ENCODE data around the gene PIGM.

Gene PIGM

GRCh38 chr1:160007577-160008200 is 24.1 kb downstream of the PIGM start:
- H3K27ac ChIP-seq (ENCODE audit: low read depth, low read length) = no peak overlapping the region
- H3K9me3 ChIP-seq (ENCODE audit: control insufficient read depth in 1 of 2, low read length in 2 of 2) = no peaks in the 10 kb centered on the region
- H3K36me3 ChIP-seq (ENCODE audit: control insufficient read depth in 1 of 2, insufficient read depth in 2 of 2, low read length in 2 of 2) = no peaks in the 10 kb centered on the region
- H3K9ac ChIP-seq (ENCODE audit: low read depth in 1 of 2, low read length in 2 of 2) = no peak overlapping the region
- H3K4me1 ChIP-seq (ENCODE audit: control insufficient read depth in 1 of 2, insufficient read depth in 2 of 2, low read length in 2 of 2) = peaks cover 10 to 17% of the 10 kb centered on the region in 2 donors
- no peak overlapping the region for H3K4me3 ChIP-seq (ENCODE audit: low read depth in 1 of 2, low read length in 2 of 2)
- H3K27me3 ChIP-seq (ENCODE audit: control insufficient read depth in 1 of 2, insufficient read depth in 2 of 2, low read length in 2 of 2) = no peaks in the 10 kb centered on the region

- H3K4me1 ChIP-seq (ENCODE audit: control insufficient read depth in 1 of 2, insufficient read depth in 2 of 2, low read length in 2 of 2) = peaks cover 10 to 17% of the 10 kb centered on the region in 2 donors
- no peak overlapping the region for H3K27ac ChIP-seq (ENCODE audit: low read depth, low read length)
- no peaks in the 10 kb centered on the region for H3K27me3 ChIP-seq (ENCODE audit: control insufficient read depth in 1 of 2, insufficient read depth in 2 of 2, low read length in 2 of 2)
- no peaks in the 10 kb centered on the region for H3K36me3 ChIP-seq (ENCODE audit: control insufficient read depth in 1 of 2, insufficient read depth in 2 of 2, low read length in 2 of 2)
- H3K4me3 ChIP-seq (ENCODE audit: low read depth in 1 of 2, low read length in 2 of 2) = no peak overlapping the region
- H3K9ac ChIP-seq (ENCODE audit: low read depth in 1 of 2, low read length in 2 of 2) = no peak overlapping the region
- H3K9me3 ChIP-seq (ENCODE audit: control insufficient read depth in 1 of 2, low read length in 2 of 2) = no peaks in the 10 kb centered on the region
Observed at GRCh38 chr1:160006312-160006940, 25.4 kb downstream of the PIGM start.

GRCh38 chr1:160005070-160005469 is 26.7 kb downstream of the PIGM start:
- Histone ChIP-seq H3K9me3 (ENCODE audit: control insufficient read depth in 1 of 2, low read length in 2 of 2) (no peaks in the 10 kb centered on the region), H3K36me3 (ENCODE audit: control insufficient read depth in 1 of 2, insufficient read depth in 2 of 2, low read length in 2 of 2) (no peaks in the 10 kb centered on the region), H3K4me1 (ENCODE audit: control insufficient read depth in 1 of 2, insufficient read depth in 2 of 2, low read length in 2 of 2) (peaks cover 10 to 17% of the 10 kb centered on the region in 2 donors), H3K27ac (ENCODE audit: low read depth, low read length) (no peak overlapping the region), H3K9ac (ENCODE audit: low read depth in 1 of 2, low read length in 2 of 2) (no peak overlapping the region), H3K4me3 (ENCODE audit: low read depth in 1 of 2, low read length in 2 of 2) (no peak overlapping the region), H3K27me3 (ENCODE audit: control insufficient read depth in 1 of 2, insufficient read depth in 2 of 2, low read length in 2 of 2) (no peaks in the 10 kb centered on the region)

GRCh38 chr1:160004425-160004824 is 27.4 kb downstream of the PIGM start:
- Histone ChIP-seq H3K4me3 (ENCODE audit: low read depth in 1 of 2, low read length in 2 of 2) (no peak overlapping the region), H3K4me1 (ENCODE audit: control insufficient read depth in 1 of 2, insufficient read depth in 2 of 2, low read length in 2 of 2) (peaks cover 10 to 17% of the 10 kb centered on the region in 2 donors), H3K9ac (ENCODE audit: low read depth in 1 of 2, low read length in 2 of 2) (no peak overlapping the region), H3K27ac (ENCODE audit: low read depth, low read length) (no peak overlapping the region), H3K9me3 (ENCODE audit: control insufficient read depth in 1 of 2, low read length in 2 of 2) (no peaks in the 10 kb centered on the region), H3K36me3 (ENCODE audit: control insufficient read depth in 1 of 2, insufficient read depth in 2 of 2, low read length in 2 of 2) (no peaks in the 10 kb centered on the region), H3K27me3 (ENCODE audit: control insufficient read depth in 1 of 2, insufficient read depth in 2 of 2, low read length in 2 of 2) (no peaks in the 10 kb centered on the region)

GRCh38 chr1:160004001-160004400 is 27.8 kb downstream of the PIGM start:
- H3K9ac ChIP-seq (ENCODE audit: low read depth in 1 of 2, low read length in 2 of 2) = no peak overlapping the region
- H3K36me3 ChIP-seq (ENCODE audit: control insufficient read depth in 1 of 2, insufficient read depth in 2 of 2, low read length in 2 of 2) = no peaks in the 10 kb centered on the region
- no peaks in the 10 kb centered on the region for H3K27me3 ChIP-seq (ENCODE audit: control insufficient read depth in 1 of 2, insufficient read depth in 2 of 2, low read length in 2 of 2)
- H3K4me3 ChIP-seq (ENCODE audit: low read depth in 1 of 2, low read length in 2 of 2) = no peak overlapping the region
- H3K27ac ChIP-seq (ENCODE audit: low read depth, low read length) = no peak overlapping the region
- peaks cover 10 to 17% of the 10 kb centered on the region in 2 donors for H3K4me1 ChIP-seq (ENCODE audit: control insufficient read depth in 1 of 2, insufficient read depth in 2 of 2, low read length in 2 of 2)
- no peaks in the 10 kb centered on the region for H3K9me3 ChIP-seq (ENCODE audit: control insufficient read depth in 1 of 2, low read length in 2 of 2)

- Histone ChIP-seq H3K27ac (ENCODE audit: low read depth, low read length) (no peak overlapping the region), H3K4me3 (ENCODE audit: low read depth in 1 of 2, low read length in 2 of 2) (no peak overlapping the region), H3K4me1 (ENCODE audit: control insufficient read depth in 1 of 2, insufficient read depth in 2 of 2, low read length in 2 of 2) (peaks cover 10 to 17% of the 10 kb centered on the region in 2 donors), H3K36me3 (ENCODE audit: control insufficient read depth in 1 of 2, insufficient read depth in 2 of 2, low read length in 2 of 2) (no peaks in the 10 kb centered on the region), H3K9me3 (ENCODE audit: control insufficient read depth in 1 of 2, low read length in 2 of 2) (no peaks in the 10 kb centered on the region), H3K9ac (ENCODE audit: low read depth in 1 of 2, low read length in 2 of 2) (no peak overlapping the region), H3K27me3 (ENCODE audit: control insufficient read depth in 1 of 2, insufficient read depth in 2 of 2, low read length in 2 of 2) (peaks cover 0 to 6% of the 10 kb centered on the region in 2 donors)
Observed at GRCh38 chr1:160001440-160001839, 30.4 kb downstream of the PIGM start.

GRCh38 chr1:159999204-159999603 is 32.6 kb downstream of the PIGM start:
- Histone ChIP-seq H3K9ac (ENCODE audit: low read depth in 1 of 2, low read length in 2 of 2) (no peak overlapping the region), H3K9me3 (ENCODE audit: control insufficient read depth in 1 of 2, low read length in 2 of 2) (no peaks in the 10 kb centered on the region), H3K27ac (ENCODE audit: low read depth, low read length) (no peak overlapping the region), H3K4me1 (ENCODE audit: control insufficient read depth in 1 of 2, insufficient read depth in 2 of 2, low read length in 2 of 2) (peaks cover 0 to 7% of the 10 kb centered on the region in 2 donors), H3K36me3 (ENCODE audit: control insufficient read depth in 1 of 2, insufficient read depth in 2 of 2, low read length in 2 of 2) (no peaks in the 10 kb centered on the region), H3K27me3 (ENCODE audit: control insufficient read depth in 1 of 2, insufficient read depth in 2 of 2, low read length in 2 of 2) (peaks cover 0 to 6% of the 10 kb centered on the region in 2 donors), H3K4me3 (ENCODE audit: low read depth in 1 of 2, low read length in 2 of 2) (no peak overlapping the region)

- Histone ChIP-seq H3K27me3 (ENCODE audit: control insufficient read depth in 1 of 2, insufficient read depth in 2 of 2, low read length in 2 of 2) (peaks cover 0 to 6% of the 10 kb centered on the region in 2 donors), H3K9ac (ENCODE audit: low read depth in 1 of 2, low read length in 2 of 2) (no peak overlapping the region), H3K4me1 (ENCODE audit: control insufficient read depth in 1 of 2, insufficient read depth in 2 of 2, low read length in 2 of 2) (no peaks in the 10 kb centered on the region), H3K36me3 (ENCODE audit: control insufficient read depth in 1 of 2, insufficient read depth in 2 of 2, low read length in 2 of 2) (no peaks in the 10 kb centered on the region), H3K4me3 (ENCODE audit: low read depth in 1 of 2, low read length in 2 of 2) (no peak overlapping the region), H3K9me3 (ENCODE audit: control insufficient read depth in 1 of 2, low read length in 2 of 2) (no peaks in the 10 kb centered on the region), H3K27ac (ENCODE audit: low read depth, low read length) (no peak overlapping the region)
Observed at GRCh38 chr1:159996653-159997052, 35.1 kb downstream of the PIGM start.

GRCh38 chr1:159994896-159995295 is 36.9 kb downstream of the PIGM start:
- peaks cover 0 to 6% of the 10 kb centered on the region in 2 donors for H3K27me3 ChIP-seq (ENCODE audit: control insufficient read depth in 1 of 2, insufficient read depth in 2 of 2, low read length in 2 of 2)
- no peak overlapping the region for H3K9ac ChIP-seq (ENCODE audit: low read depth in 1 of 2, low read length in 2 of 2)
- no peak overlapping the region for H3K27ac ChIP-seq (ENCODE audit: low read depth, low read length)
- H3K4me3 ChIP-seq (ENCODE audit: low read depth in 1 of 2, low read length in 2 of 2) = no peak overlapping the region
- H3K9me3 ChIP-seq (ENCODE audit: control insufficient read depth in 1 of 2, low read length in 2 of 2) = no peaks in the 10 kb centered on the region
- no peaks in the 10 kb centered on the region for H3K36me3 ChIP-seq (ENCODE audit: control insufficient read depth in 1 of 2, insufficient read depth in 2 of 2, low read length in 2 of 2)
- H3K4me1 ChIP-seq (ENCODE audit: control insufficient read depth in 1 of 2, insufficient read depth in 2 of 2, low read length in 2 of 2) = no peaks in the 10 kb centered on the region

GRCh38 chr1:159993911-159994310 is 37.9 kb downstream of the PIGM start:
- H3K36me3 ChIP-seq (ENCODE audit: control insufficient read depth in 1 of 2, insufficient read depth in 2 of 2, low read length in 2 of 2) = no peaks in the 10 kb centered on the region
- H3K4me3 ChIP-seq (ENCODE audit: low read depth in 1 of 2, low read length in 2 of 2) = no peak overlapping the region
- no peaks in the 10 kb centered on the region for H3K4me1 ChIP-seq (ENCODE audit: control insufficient read depth in 1 of 2, insufficient read depth in 2 of 2, low read length in 2 of 2)
- no peak overlapping the region for H3K27ac ChIP-seq (ENCODE audit: low read depth, low read length)
- H3K9ac ChIP-seq (ENCODE audit: low read depth in 1 of 2, low read length in 2 of 2) = no peak overlapping the region
- H3K9me3 ChIP-seq (ENCODE audit: control insufficient read depth in 1 of 2, low read length in 2 of 2) = no peaks in the 10 kb centered on the region
- peaks cover 0 to 6% of the 10 kb centered on the region in 2 donors for H3K27me3 ChIP-seq (ENCODE audit: control insufficient read depth in 1 of 2, insufficient read depth in 2 of 2, low read length in 2 of 2)

Data from duodenal mucosa (tissue), 2 donors.